ENCODE measurements around the gene PLXNA1.

GRCh38 chr3:127016043-127016343 lies 33.1 kb downstream of the PLXNA1 start:
- TF ChIP-seq, protein P1, sequence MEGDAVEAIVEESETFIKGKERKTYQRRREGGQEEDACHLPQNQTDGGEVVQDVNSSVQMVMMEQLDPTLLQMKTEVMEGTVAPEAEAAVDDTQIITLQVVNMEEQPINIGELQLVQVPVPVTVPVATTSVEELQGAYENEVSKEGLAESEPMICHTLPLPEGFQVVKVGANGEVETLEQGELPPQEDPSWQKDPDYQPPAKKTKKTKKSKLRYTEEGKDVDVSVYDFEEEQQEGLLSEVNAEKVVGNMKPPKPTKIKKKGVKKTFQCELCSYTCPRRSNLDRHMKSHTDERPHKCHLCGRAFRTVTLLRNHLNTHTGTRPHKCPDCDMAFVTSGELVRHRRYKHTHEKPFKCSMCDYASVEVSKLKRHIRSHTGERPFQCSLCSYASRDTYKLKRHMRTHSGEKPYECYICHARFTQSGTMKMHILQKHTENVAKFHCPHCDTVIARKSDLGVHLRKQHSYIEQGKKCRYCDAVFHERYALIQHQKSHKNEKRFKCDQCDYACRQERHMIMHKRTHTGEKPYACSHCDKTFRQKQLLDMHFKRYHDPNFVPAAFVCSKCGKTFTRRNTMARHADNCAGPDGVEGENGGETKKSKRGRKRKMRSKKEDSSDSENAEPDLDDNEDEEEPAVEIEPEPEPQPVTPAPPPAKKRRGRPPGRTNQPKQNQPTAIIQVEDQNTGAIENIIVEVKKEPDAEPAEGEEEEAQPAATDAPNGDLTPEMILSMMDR (conservative IDR thresholded peaks at IDR 0.05; ENCODE audit: low read depth in 2 of 2) = no peak
- TF ChIP-seq POLR2AphosphoS5 (IDR thresholded peaks at IDR 0.05; ENCODE audit: low read depth) = no peak
- TF ChIP-seq EZH2 (IDR thresholded peaks at IDR 0.05; ENCODE audit: low read depth, unreplicated experiment) = no peak
- TF ChIP-seq EZH2phosphoT487 (IDR thresholded peaks at IDR 0.05; ENCODE audit: unreplicated experiment) = no peak
- TF ChIP-seq, protein P2, sequence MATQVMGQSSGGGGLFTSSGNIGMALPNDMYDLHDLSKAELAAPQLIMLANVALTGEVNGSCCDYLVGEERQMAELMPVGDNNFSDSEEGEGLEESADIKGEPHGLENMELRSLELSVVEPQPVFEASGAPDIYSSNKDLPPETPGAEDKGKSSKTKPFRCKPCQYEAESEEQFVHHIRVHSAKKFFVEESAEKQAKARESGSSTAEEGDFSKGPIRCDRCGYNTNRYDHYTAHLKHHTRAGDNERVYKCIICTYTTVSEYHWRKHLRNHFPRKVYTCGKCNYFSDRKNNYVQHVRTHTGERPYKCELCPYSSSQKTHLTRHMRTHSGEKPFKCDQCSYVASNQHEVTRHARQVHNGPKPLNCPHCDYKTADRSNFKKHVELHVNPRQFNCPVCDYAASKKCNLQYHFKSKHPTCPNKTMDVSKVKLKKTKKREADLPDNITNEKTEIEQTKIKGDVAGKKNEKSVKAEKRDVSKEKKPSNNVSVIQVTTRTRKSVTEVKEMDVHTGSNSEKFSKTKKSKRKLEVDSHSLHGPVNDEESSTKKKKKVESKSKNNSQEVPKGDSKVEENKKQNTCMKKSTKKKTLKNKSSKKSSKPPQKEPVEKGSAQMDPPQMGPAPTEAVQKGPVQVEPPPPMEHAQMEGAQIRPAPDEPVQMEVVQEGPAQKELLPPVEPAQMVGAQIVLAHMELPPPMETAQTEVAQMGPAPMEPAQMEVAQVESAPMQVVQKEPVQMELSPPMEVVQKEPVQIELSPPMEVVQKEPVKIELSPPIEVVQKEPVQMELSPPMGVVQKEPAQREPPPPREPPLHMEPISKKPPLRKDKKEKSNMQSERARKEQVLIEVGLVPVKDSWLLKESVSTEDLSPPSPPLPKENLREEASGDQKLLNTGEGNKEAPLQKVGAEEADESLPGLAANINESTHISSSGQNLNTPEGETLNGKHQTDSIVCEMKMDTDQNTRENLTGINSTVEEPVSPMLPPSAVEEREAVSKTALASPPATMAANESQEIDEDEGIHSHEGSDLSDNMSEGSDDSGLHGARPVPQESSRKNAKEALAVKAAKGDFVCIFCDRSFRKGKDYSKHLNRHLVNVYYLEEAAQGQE (IDR thresholded peaks at IDR 0.05; ENCODE audit: unreplicated experiment) = no peak
- no peak for TF ChIP-seq JUNB (IDR thresholded peaks at IDR 0.05; ENCODE audit: unreplicated experiment)
- TF ChIP-seq STAT1 (IDR thresholded peaks at IDR 0.05; ENCODE audit: unreplicated experiment) = no peak
- TF ChIP-seq ZNF114 (CRISPR knock-in tag; IDR thresholded peaks at IDR 0.05) = no peak

Measured in GM23338 (cell line).